Measurements from ENCODE around the gene INTS6L.

INTS6L gene, protein sequence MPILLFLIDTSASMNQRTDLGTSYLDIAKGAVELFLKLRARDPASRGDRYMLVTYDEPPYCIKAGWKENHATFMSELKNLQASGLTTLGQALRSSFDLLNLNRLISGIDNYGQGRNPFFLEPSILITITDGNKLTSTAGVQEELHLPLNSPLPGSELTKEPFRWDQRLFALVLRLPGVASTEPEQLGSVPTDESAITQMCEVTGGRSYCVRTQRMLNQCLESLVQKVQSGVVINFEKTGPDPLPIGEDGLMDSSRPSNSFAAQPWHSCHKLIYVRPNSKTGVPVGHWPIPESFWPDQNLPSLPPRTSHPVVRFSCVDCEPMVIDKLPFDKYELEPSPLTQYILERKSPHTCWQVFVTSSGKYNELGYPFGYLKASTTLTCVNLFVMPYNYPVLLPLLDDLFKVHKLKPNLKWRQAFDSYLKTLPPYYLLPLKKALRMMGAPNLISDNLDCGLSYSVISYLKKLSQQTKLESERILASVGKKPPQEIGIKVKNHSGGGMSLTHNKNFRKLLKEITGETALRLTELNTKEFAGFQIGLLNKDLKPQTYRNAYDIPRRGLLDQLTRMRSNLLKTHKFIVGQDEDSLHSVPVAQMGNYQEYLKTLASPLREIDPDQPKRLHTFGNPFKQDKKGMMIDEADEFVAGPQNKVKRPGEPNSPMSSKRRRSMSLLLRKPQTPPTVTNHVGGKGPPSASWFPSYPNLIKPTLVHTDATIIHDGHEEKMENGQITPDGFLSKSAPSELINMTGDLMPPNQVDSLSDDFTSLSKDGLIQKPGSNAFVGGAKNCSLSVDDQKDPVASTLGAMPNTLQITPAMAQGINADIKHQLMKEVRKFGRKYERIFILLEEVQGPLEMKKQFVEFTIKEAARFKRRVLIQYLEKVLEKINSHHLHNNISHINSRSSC

DNA sequence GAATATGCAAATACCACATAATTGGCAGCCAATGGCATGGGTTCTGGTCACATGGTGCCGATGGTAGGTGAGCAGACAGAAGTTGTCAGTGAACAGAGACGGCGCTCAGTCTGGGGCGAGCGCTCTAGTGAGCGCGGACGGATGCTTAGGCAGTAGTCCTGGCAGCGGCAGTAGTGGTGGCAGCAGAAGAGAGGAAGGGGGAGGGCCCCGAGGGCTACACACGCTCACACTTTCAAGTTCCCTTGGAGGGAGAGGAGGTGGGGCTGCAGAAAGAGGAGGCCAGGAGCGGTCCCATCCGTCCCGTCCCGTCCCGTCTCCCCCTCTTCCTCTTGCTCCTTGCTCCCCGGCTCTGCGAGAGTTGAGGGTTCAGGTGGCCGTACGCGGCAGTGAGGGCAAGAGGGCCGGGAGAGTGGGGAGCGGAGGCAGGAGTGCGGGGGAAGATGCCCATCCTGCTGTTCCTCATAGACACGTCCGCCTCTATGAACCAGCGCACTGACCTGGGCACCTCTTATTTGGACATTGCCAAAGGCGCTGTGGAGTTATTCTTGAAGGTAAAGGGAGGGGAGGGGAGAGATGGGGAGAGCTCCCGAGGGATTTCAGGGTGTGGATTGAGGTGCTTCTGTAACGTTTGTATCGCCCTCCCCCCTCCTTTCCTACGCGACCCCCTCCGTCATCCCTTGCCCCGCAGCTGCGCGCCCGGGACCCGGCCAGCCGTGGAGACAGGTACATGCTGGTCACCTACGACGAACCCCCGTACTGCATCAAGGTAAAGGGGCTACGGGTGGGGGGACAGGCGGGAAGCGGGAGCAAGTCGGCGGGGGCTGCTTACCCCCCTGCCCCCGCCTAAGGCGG, at the start of gene INTS6L:
TSS of gene INTS6L (plus strand) at position 108 of the 852 bp plus-strand sequence. CDS start at position 441, 333 bp downstream.
- peak; percentile 75 to 76 for DNase-seq (ENCODE audit: low read depth in 2 of 2)

DNA sequence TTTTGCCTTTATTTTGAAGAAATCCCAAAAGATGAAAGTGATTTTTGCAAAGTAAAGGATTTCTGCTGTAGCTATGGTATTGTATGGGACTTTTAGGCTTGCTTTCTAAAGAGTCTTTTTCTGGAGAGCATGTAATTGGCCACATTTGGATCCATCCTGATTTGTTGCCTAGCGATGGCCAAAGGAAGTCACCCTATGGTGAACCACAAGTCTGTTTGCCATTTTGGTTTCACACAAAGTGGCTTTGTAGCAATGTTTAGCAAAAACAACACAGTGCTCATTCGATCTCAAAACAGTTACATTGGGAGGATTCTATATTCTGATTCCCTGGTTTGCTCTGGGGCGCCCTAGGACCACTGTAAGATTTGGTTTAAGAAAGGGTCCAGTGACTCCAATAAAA, 44.1 kb upstream of the INTS6L start:
- DNase-seq (ENCODE audit: low read depth in 2 of 2): no peak

DNA sequence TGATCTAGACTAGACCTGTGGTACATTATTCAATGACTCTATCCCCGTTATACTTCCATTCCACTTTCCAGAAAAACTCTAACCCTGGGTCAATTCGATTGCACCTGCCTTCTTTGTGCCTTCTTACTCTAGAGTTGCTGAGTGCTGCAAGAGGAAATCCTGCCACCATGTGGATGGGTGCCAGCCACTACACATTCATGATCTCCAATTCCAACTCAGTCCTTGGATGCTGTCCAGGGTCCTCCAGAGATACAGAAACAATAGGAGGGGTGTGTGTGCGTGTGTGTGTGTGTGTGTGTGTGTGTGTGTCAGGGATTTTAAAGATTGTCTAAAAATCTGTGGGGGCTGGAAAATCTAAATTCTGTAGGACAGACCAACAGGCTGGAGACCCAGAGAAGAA, 42.9 kb upstream of the INTS6L start:
- peak; percentile 18 to 23 for DNase-seq (ENCODE audit: low read depth in 2 of 2)

DNA sequence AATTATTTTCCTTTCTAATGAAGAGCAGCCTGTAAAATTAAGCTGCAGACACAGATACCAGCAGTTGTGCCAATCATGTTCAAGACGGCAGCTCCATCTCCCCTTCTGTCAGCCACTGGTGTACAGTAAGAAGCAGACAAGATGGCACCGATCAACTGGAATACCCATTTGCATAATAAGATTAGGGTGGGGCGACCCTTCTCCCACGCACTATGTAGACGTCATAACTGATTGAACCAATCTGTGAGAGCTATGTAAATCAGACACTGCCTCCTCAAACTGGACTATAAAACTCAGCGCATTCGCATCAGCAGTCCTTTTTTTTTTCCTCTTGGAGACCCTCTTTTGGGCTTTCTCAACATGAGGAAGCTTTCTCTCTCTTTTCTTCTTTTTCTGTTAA, 40.4 kb upstream of the INTS6L start:
- DNase-seq (ENCODE audit: low read depth in 2 of 2): no peak

DNA sequence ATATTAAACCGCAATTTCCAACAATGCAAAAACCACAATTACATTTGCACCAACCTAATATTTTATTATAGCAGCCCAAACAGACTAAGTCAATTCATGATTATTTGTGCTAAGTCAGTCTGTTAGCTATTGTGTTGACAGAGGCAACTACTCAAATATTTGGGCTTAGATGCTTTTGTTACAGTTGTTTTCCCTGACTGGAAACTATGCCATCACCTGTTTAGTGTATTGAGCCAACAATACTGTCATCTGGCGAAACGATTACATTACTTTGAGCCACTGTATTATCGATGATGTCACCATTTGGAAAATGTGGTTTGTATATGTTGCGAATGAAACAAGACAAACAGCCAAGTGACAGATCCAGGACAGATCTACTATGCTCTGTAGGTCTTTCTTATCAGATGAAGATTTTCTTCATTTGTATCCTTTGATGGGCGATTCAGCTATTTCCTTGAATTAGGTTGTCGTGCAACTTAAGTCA, 38.7 kb upstream of the INTS6L start:
- DNase-seq (ENCODE audit: low read depth in 2 of 2): no peak

DNA sequence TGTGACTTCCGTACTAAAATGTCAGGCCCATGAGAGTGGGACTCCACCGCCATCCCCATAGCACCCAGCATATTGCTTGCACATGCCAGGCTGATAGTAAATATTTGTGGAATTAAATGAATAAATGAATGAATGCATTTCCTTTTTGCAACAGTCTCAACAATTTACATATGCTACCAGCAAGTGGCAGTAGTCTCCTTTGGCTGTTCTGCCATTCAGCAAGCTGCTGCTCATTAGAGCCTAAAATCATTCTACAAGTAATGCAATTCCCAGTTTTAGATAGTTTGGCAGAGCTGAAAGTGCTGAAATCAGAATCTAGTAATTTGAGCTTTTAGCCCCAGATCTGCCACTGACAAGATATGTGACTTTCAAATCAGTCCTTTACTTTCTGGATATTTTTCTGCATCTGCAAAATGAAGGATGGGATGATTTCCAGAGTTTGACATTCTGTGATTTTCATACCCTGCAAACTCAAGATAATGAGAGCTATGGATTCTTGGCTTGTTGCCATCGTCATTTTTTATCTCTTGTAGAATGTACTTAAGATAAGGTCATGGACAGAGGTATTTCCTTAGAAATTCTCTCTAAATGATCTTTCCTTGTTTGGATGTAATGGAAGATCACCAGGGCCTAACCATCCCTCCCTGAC, 35.7 kb upstream of the INTS6L start:
- DNase-seq (ENCODE audit: low read depth in 2 of 2): peak; percentile 14 to 28

DNA sequence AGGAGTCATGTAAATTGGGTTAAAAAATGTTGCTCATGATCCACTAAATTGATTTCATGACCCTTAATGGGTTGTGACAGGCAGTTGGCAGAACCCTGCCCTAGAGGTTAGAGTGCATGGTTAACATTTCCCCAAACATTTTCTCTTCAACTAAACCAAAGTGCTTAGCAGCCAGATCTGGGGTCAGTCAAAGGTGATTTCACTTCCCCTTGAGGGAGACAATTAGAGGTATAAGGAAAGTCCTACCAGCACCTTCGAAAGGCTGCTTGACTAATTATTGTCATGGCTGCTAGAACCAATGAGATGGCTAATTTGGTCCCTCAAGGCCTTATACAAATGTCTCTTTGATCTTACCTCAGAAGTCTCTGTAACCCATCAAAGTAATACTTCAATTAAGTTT, 30.9 kb upstream of the INTS6L start:
- DNase-seq (ENCODE audit: low read depth in 2 of 2): no peak

DNA sequence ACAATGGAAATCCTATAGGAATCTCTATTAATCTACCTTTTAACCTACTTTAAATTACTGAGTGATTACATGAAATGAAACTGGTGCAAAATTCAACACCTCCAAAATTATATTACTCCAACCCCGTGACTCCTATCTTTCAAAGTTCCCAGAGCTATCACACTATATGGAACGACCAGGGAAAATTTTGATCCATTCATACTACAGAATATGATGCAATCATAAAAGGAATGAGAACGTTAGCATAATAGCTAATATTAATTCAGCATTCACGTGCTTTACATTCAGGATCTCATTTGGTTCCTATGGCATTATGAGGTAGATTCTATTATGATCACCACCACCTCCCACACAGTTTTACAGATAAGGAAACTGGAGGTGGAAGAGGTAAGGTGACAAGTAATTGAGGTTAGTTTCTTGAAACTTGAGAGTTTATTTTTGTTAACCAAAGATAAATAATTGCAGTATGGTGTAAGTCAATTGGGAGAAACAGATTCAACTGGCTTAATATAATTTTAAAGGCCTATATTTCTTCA, 29.4 kb upstream of the INTS6L start:
- DNase-seq (ENCODE audit: low read depth in 2 of 2): no peak

DNA sequence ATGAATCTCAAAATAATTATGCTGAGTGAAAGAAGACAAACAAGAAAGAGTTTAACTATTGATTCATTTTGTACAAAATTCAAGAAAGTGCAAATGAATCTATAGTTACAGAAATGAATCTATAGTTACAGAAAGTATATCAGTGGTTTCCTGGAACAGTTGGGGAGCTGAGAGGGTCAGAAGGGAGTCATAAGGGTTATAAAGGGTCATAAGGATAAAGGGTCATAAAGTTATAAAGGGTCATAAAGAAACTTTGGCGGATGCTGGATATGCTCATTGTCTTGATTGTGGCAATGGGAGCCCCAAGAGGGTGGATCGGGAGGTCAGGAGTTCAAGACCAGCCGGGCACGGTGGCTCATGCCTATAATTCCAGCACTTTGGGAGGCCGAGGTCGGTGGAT, 26.0 kb upstream of the INTS6L start:
- no peak for DNase-seq (ENCODE audit: low read depth in 2 of 2)

DNA sequence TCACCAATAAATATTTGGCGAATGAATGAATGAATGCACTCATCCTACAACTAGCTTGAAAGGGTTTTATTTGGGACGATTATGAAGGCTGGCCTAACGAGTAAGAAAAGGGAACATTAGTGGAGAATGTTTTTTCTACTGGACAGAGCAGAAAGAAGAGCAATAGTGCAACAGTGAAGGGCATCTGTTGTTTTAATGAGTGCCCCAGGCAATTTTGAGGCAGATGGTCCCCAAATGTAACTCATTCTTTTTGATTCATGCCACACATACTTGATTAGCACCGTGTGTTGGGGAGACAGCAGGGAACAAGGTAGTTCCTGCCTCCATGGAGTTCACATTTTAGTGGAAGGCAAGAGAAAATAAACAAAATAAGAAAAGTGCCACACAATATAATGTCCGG, 22.7 kb upstream of the INTS6L start:
- DNase-seq (ENCODE audit: low read depth in 2 of 2): no peak

DNA sequence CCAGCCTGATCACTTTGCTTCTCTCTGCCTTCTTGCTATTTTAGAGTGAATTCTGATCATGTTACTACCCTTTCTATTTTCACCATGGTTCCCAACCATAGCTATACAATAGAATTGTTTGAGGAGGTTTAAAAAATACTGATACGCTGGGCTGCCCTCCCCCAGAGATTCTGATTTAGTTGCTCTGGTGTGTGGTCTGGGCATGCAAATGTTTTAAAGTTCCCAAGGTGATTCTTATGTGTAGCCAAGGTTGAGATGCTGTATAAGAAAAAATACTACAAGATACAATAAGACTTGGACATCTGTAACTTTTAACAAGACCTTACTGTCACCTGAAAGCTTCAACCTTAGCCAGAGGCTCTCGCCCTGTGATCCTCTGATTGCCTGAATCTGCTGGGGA, 22.2 kb upstream of the INTS6L start:
- DNase-seq (ENCODE audit: low read depth in 2 of 2): no peak

DNA sequence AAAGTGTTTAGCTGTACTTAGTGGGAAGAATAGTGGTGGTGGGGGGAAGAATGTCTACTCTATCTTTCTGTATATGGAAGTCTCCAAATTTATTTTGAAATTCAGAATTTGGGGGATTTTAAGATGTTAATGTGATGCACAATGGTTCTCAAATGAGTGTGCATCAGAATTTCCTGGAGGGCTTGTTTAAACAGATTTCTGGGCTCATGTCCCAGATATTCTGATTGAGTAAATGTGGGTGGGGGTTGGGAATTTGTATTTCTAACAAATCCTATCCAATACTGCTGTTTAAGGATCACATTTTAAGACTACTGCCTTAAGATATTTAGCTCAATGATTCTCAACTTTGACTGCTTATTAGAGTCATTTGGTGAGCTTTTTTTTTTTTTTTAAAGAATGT, 15.1 kb upstream of the INTS6L start:
- no peak for DNase-seq (ENCODE audit: low read depth in 2 of 2)

DNA sequence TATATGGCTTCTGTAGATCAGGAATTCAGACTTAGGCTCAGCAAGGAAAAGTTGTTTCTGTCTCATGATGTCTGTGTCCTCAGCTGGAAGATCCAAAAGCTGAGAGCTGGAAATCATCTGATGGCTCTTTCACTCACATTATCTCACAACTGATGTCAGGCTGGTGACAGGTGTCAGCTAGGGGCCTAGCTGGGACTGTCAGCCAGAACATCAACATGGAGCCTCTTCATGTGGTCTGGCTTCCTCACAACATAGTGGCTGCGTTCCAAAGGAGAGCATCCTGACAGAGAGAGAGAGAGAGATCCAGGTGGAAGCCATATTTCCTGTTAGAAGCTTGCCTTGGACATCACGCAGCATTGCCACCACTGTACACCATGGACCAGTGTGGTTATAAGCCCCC, 10.6 kb upstream of the INTS6L start:
- DNase-seq (ENCODE audit: low read depth in 2 of 2): no peak

DNA sequence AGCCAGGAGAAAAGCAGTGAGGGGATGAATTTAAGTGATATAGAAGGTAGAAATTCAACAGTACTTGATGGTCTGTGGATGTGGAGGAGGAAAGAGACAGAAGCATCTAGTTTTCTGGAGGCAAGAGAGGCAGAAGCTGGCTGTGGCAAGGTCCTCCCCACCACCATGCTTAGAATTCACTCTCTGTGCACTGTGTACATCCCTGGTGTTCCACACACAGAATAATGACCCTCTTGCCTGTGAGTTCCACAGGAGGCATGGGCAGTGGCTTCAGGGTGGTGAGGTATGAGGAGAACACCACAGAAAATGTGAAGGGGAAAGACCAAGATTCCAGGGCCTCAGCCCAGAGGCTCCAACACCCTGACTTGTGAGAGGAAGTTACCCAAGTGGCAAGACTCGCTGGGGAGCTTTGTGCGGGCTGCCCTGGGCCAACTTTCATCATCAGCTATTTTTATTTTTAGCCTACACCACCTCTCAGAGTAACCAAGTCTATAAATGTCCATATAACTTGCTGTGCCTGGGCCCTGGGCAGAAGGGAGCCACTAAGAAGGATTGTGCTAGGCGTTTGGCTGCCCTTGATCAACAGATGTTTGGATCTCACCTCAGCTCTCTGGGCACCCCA, 7.8 kb upstream of the INTS6L start:
- DNase-seq (ENCODE audit: low read depth in 2 of 2): no peak

DNA sequence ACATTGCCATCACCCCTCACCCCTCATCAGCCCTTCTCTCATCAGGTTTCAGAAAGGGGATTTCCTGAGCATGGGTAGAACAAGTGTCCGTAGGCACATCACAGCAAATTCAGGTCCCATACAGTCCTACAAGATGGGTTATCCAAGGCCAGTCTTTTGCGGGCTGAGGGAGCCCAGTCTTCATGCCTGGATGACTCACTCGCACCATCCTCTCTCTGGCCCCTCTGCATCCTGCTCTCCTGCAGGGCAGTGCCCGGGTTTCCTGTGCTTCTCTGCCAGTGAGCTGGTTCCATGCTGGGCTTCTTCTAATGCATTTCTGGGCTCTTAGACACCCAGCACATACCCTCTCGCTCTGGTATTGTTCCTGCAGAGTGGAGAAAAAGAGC, 7.3 kb upstream of the INTS6L start:
- DNase-seq (ENCODE audit: low read depth in 2 of 2): no peak

DNA sequence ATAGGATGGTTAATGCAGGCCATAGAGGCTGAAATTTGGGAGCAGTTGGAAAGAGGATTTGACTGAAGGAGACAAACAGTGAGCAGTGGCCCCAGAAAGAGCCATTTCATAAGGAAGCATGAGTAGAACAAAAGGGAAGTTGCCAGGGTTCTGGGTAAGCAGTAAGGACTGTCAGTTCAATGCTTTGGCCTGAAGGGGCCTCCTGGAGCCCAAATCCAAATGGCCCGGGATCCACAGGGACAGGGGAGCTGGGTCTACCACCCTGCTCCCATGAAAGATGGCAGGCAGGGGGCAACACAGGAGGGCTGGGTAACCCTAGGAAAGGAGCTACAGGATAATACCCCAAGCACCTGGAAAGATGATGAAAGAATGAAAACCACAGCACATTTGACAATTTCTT, 4.1 kb upstream of the INTS6L start:
- no peak for DNase-seq (ENCODE audit: low read depth in 2 of 2)

DNA sequence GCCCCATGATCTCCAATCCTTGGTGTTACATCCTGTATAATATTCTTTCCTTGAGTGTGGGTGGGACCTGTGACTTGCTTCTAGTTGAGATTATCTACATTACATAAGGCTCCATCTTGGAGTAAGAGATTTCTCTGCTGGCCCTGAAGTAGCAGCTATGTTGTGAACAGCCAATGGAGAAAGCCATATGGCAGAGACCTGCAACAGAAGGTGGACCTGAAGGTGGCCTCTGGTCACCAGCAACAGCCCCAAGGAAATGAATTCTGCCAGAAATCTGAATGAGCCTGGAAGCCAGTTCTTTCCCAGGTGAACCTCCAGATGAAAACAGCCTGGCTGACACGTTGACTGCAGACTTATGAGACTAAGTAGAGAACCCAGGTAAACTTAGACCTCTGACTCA, 2.3 kb upstream of the INTS6L start:
- DNase-seq (ENCODE audit: low read depth in 2 of 2): no peak

DNA sequence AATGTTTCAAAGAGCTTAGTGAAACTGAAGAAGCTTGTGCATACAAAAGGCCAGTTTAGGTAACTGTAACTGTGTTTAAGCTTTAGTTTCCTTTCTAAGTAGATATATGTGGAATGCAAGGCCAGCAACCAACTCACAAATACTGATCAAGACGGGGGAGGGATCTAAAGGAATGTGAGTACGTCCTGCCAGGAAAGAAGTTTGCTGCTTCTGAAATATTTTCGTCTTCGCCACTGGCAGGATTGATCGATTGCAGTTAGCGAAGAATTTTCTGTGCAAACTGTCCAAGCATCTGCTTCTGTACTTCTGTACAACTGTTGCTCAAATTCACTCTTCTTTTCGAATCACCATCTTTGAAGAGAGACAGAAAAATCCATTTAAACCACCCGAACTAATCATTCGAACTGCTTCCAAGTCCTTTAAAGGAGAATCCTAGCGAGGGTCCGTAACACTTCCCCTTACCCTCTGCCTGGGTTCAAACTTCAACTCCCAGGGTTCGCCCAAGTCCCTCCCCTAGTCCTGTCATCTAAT, 373 bp upstream of the INTS6L start:
- peak; percentile 36 to 43 for DNase-seq (ENCODE audit: low read depth in 2 of 2)

DNA sequence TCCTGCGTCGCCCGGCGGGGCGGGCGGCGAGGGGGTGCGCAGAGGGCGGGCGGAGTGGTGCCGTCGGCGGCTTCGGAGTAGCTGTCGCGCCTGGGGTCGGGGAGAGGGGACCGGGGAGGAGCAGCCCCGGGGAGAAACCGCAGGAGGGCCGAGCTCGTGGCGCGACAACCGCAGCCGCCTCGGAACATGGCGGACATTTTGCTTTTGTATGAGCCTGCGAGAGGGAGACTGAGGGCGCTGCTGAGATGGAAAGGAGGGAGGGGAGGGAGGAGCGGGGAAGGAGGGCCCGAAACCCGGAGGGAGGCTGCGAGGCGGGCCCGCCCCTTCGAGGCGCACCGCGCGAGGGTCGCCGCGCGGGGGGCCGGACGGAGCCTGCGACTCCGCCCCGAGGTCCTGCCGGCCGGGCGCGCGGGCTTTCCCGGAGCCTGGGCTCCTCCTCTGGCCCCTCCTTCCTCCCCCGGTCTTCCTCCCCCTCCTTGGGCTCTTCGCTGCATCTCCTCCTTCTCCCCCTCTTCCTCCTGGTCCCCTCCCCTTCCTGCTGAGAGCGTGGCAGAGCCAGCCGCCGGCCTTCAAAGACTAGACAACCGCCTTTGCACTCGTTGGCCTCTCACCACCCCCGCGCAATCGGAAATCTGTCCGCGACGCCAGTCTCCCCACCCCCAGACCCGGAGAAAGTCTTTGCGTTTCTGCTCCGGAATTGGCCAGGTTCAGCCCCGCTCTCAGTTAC, 1.1 kb downstream of the INTS6L start:
- peak; percentile 73 to 79 for DNase-seq (ENCODE audit: low read depth in 2 of 2)

DNA sequence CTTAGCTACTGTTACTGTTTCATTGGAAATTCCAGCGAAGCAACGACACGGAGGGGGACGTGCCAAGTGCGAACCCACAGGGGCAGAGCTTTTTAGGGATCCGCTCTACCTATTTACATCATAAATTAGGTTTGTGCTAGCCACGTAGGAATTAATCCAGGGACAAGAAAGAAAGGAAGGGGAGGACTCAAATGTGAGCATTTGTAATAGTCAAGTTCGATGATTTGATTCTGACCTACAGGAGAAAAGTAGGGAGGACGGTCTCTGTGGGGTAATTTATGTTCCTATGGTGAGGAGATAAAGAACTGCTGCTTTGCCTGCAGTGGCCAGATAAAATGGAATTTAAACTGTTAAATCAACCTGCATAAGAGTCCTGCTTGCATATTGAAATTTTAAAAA, 1.7 kb downstream of the INTS6L start:
- DNase-seq (ENCODE audit: low read depth in 2 of 2): no peak
